Skeletal muscle tissue (tissue), 4 donors: ENCODE measurements around the gene KLHL1. TPM values are rescaled to one million over a fixed set of nuclear protein-coding genes. Genes with fewer than 3 reads are reported as not detected.

Source experiments
- H3K27ac ChIP-seq: one replicate; pipeline ENCODE4 v1.7.0; 2013; ENCODE audit warnings: mild to moderate bottlenecking, low read depth, low read length, inconsistent platforms
- H3K27me3 ChIP-seq, 3 donors: one replicate each; pipeline ENCODE4 v1.7.0; 2013; ENCODE audit warnings: low read length in 3 of 3; ENCODE audit not compliant: control insufficient read depth in 3 of 3, insufficient read depth in 3 of 3
- H3K36me3 ChIP-seq, 3 donors: one replicate each; pipeline ENCODE4 v1.7.0; 2013; ENCODE audit warnings: low read length in 3 of 3; ENCODE audit not compliant: control insufficient read depth in 3 of 3, insufficient read depth in 3 of 3
- H3K4me1 ChIP-seq, 3 donors: one replicate each; pipeline ENCODE4 v1.7.0; 2013; ENCODE audit warnings: low read length in 3 of 3, mild to moderate bottlenecking in 3 of 3; ENCODE audit not compliant: control insufficient read depth in 3 of 3, insufficient read depth in 3 of 3
- H3K4me3 ChIP-seq, 3 donors: one replicate each; pipeline ENCODE4 v1.7.0; 2013; ENCODE audit warnings: low read length in 3 of 3
- H3K9ac ChIP-seq, 3 donors: one replicate each; pipeline ENCODE4 v1.7.0; 2013; ENCODE audit warnings: low read length in 3 of 3, mild to moderate bottlenecking in 3 of 3, moderate library complexity in 2 of 3, low read depth in 1 of 3
- H3K9me3 ChIP-seq, 3 donors: one replicate each; pipeline ENCODE4 v1.7.0; 2013; ENCODE audit warnings: low read length in 3 of 3; ENCODE audit not compliant: control insufficient read depth in 3 of 3
- total RNA-seq: library from RNA; depleted of rRNA; stranded (reverse); fragments of >200 nt; gene quantifications from one replicate; pipeline ENCODE4 v1.2.3, GENCODE V29; 2014
- donor health status: Osteomylitis.

The KLHL1 gene
- total RNA-seq, 1 donor from 2014 or later = not detected

DNA sequence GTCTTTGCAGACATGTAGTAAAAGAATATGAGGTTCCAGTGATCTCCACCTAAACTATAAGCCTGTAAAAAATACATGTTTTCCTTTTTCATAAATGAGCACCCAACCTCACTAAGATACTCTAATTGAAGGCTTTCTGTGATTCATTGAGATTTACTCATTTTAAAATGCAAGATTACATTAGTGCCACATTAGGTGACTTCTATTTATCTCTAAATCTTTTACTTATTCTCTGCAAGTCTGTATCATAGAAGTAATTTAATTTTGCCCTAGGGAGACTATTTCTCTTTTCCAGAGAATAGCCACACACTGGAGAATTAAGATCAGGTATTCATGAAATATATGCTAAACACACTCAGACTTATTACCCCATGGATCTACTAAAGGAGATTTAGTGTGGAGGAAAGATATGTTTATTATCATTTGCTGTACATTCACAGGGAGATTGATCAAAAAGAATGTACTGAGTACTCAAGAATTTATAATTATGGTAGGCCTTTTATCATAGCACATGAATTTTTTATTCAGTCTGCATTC is 290.9 kb downstream of the KLHL1 start:
- H3K9me3 ChIP-seq = peaks cover 0 to 4% (median 0%) of the 10 kb centered on the region in 3 donors
- no peaks in the 10 kb centered on the region for H3K4me1 ChIP-seq

DNA sequence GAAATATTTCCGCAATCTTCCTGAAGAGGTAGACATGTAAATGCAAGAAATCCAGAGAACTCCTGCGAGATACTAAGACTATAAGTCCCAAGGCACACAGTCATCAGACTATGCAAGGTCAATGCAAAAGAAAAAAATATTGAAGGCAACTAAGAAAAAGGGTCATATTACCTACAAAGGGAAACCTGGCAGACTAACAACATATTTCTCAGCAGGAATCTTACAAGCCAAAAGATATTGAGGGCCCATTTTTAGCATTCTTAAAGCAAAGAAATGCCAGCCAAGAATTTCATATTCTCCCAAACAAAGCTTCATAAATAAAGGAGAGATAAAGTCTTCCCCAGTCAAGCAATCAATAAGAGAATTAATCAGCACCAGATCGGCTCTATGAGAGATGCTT is 299.1 kb downstream of the KLHL1 start:
- no peaks in the 10 kb centered on the region for H3K4me1 ChIP-seq

More for the DNA sequence above, 290.9 kb downstream of the KLHL1 start:
- Histone ChIP-seq H3K36me3 (no peaks in the 10 kb centered on the region), H3K27ac (no peak overlapping the region), H3K9ac (no peak overlapping the region), H3K27me3 (no peaks in the 10 kb centered on the region), H3K4me3 (no peak overlapping the region)

GRCh38 chr13:69796256-69796655 is 312.0 kb downstream of the KLHL1 start:
- Histone ChIP-seq H3K27me3 (no peaks in the 10 kb centered on the region), H3K9ac (no peak overlapping the region), H3K4me1 (no peaks in the 10 kb centered on the region), H3K9me3 (no peaks in the 10 kb centered on the region), H3K27ac (no peak overlapping the region), H3K36me3 (no peaks in the 10 kb centered on the region), H3K4me3 (no peak overlapping the region)

More for the DNA sequence above, 299.1 kb downstream of the KLHL1 start:
- no peak overlapping the region for H3K4me3 ChIP-seq
- H3K9ac ChIP-seq = no peak overlapping the region
- H3K9me3 ChIP-seq = peaks cover 0 to 4% (median 0%) of the 10 kb centered on the region in 3 donors
- H3K27me3 ChIP-seq = no peaks in the 10 kb centered on the region
- H3K27ac ChIP-seq = no peak overlapping the region
- no peaks in the 10 kb centered on the region for H3K36me3 ChIP-seq

- H3K9ac ChIP-seq = no peak overlapping the region
- no peaks in the 10 kb centered on the region for H3K36me3 ChIP-seq
- H3K9me3 ChIP-seq = no peaks in the 10 kb centered on the region
- H3K27ac ChIP-seq = no peak overlapping the region
- no peaks in the 10 kb centered on the region for H3K27me3 ChIP-seq
- no peaks in the 10 kb centered on the region for H3K4me1 ChIP-seq
- H3K4me3 ChIP-seq = no peak overlapping the region
These were observed 314.3 kb downstream of the KLHL1 start for GRCh38 chr13:69793783-69794453.

- Histone ChIP-seq H3K36me3 (no peaks in the 10 kb centered on the region), H3K9me3 (no peaks in the 10 kb centered on the region), H3K4me1 (no peaks in the 10 kb centered on the region), H3K27ac (no peak overlapping the region), H3K4me3 (no peak overlapping the region), H3K9ac (no peak overlapping the region), H3K27me3 (no peaks in the 10 kb centered on the region)
These were observed 331.3 kb downstream of the KLHL1 start for GRCh38 chr13:69776937-69777336.

- Histone ChIP-seq H3K36me3 (no peaks in the 10 kb centered on the region), H3K9me3 (peaks cover 0 to 3% (median 2%) of the 10 kb centered on the region in 3 donors), H3K4me3 (no peak overlapping the region), H3K4me1 (no peaks in the 10 kb centered on the region), H3K27ac (no peak overlapping the region), H3K27me3 (no peaks in the 10 kb centered on the region), H3K9ac (no peak overlapping the region)
These were observed 338.6 kb downstream of the KLHL1 start for GRCh38 chr13:69769608-69770007.

- H3K36me3 ChIP-seq = no peaks in the 10 kb centered on the region
- H3K9ac ChIP-seq = no peak overlapping the region
- no peaks in the 10 kb centered on the region for H3K9me3 ChIP-seq
- no peak overlapping the region for H3K4me3 ChIP-seq
- H3K27me3 ChIP-seq = no peaks in the 10 kb centered on the region
- no peak overlapping the region for H3K27ac ChIP-seq
- no peaks in the 10 kb centered on the region for H3K4me1 ChIP-seq
These were observed 346.7 kb downstream of the KLHL1 start for GRCh38 chr13:69761581-69761980.

- no peak overlapping the region for H3K27ac ChIP-seq
- no peaks in the 10 kb centered on the region for H3K27me3 ChIP-seq
- H3K9ac ChIP-seq = no peak overlapping the region
- no peaks in the 10 kb centered on the region for H3K36me3 ChIP-seq
- H3K9me3 ChIP-seq = no peaks in the 10 kb centered on the region
- no peak overlapping the region for H3K4me3 ChIP-seq
- no peaks in the 10 kb centered on the region for H3K4me1 ChIP-seq
These were observed 353.2 kb downstream of the KLHL1 start for GRCh38 chr13:69755101-69755500.

GRCh38 chr13:69751259-69751658 is 357.0 kb downstream of the KLHL1 start:
- no peaks in the 10 kb centered on the region for H3K9me3 ChIP-seq
- no peak overlapping the region for H3K4me3 ChIP-seq
- H3K27me3 ChIP-seq = no peaks in the 10 kb centered on the region
- no peaks in the 10 kb centered on the region for H3K36me3 ChIP-seq
- H3K4me1 ChIP-seq = no peaks in the 10 kb centered on the region
- H3K9ac ChIP-seq = no peak overlapping the region
- H3K27ac ChIP-seq = no peak overlapping the region

DNA sequence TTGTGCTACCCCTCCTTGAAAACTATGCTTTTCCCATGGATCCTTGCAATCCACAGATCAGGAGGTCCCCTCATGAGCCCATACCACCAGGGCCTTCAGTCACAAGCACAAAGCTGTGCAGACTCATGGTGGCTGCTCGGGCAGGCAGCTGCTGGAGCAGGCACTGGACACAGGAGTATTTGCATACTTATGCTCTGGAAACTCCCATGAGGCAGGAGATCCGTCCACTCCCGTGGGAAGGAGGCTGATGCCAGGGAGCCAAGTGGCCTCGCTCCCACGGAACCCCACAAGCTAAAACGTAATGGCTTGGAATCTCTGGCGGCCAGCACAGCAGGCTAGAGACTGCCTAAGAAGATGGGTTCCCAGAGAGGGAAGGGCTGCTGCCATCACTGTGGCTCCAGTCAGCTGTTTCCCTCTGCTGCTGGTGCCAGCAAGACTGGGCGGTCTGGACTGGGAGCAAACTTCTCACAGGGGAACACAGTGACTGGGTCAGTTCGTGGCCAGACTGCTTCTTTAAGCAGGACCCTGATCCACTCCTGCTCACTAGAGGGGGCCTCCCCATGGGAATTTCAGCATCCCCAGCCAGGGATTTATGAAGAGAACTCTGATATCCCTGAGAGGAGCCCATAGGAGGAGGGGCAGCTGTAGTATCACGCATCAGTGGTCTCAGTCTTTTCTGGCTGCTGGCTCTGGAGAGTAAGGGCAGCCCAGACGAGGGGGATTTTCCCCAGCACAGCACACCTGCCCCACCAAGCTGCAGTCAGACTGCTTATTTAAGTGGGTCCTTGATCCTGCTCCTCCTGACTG is 370.9 kb downstream of the KLHL1 start:
- no peak overlapping the region for H3K27ac ChIP-seq
- no peaks in the 10 kb centered on the region for H3K9me3 ChIP-seq
- no peaks in the 10 kb centered on the region for H3K36me3 ChIP-seq
- H3K9ac ChIP-seq = no peak overlapping the region
- H3K27me3 ChIP-seq = no peaks in the 10 kb centered on the region
- H3K4me3 ChIP-seq = no peak overlapping the region
- no peaks in the 10 kb centered on the region for H3K4me1 ChIP-seq
